ENCODE data around the gene KCNJ15.

DNA sequence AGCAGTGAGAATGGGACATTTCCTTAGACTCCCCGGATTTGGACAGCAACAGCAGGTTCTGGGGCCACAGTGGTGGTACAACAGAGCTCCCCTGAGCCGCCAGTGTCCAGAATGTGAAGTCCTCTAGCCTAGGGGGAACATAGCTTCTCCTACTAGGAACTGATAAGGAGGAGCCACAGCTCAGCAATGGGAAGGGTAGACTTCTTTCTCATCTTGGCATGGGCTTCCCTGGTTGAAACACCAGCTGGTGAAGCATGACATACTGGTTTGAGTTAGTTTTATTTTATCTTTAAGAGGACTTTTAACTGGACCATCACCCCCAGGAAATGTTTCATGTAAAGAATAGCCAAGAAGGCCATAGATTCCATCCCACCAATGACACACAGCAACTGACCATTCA, 68.4 kb downstream of the KCNJ15 start:
- TF ChIP-seq, protein P1, sequence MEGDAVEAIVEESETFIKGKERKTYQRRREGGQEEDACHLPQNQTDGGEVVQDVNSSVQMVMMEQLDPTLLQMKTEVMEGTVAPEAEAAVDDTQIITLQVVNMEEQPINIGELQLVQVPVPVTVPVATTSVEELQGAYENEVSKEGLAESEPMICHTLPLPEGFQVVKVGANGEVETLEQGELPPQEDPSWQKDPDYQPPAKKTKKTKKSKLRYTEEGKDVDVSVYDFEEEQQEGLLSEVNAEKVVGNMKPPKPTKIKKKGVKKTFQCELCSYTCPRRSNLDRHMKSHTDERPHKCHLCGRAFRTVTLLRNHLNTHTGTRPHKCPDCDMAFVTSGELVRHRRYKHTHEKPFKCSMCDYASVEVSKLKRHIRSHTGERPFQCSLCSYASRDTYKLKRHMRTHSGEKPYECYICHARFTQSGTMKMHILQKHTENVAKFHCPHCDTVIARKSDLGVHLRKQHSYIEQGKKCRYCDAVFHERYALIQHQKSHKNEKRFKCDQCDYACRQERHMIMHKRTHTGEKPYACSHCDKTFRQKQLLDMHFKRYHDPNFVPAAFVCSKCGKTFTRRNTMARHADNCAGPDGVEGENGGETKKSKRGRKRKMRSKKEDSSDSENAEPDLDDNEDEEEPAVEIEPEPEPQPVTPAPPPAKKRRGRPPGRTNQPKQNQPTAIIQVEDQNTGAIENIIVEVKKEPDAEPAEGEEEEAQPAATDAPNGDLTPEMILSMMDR (conservative IDR thresholded peaks at IDR 0.05; ENCODE audit: low read depth in 2 of 2) = no peak
- no peak for TF ChIP-seq POLR2AphosphoS5 (IDR thresholded peaks at IDR 0.05; ENCODE audit: low read depth)
- TF ChIP-seq, protein P2, sequence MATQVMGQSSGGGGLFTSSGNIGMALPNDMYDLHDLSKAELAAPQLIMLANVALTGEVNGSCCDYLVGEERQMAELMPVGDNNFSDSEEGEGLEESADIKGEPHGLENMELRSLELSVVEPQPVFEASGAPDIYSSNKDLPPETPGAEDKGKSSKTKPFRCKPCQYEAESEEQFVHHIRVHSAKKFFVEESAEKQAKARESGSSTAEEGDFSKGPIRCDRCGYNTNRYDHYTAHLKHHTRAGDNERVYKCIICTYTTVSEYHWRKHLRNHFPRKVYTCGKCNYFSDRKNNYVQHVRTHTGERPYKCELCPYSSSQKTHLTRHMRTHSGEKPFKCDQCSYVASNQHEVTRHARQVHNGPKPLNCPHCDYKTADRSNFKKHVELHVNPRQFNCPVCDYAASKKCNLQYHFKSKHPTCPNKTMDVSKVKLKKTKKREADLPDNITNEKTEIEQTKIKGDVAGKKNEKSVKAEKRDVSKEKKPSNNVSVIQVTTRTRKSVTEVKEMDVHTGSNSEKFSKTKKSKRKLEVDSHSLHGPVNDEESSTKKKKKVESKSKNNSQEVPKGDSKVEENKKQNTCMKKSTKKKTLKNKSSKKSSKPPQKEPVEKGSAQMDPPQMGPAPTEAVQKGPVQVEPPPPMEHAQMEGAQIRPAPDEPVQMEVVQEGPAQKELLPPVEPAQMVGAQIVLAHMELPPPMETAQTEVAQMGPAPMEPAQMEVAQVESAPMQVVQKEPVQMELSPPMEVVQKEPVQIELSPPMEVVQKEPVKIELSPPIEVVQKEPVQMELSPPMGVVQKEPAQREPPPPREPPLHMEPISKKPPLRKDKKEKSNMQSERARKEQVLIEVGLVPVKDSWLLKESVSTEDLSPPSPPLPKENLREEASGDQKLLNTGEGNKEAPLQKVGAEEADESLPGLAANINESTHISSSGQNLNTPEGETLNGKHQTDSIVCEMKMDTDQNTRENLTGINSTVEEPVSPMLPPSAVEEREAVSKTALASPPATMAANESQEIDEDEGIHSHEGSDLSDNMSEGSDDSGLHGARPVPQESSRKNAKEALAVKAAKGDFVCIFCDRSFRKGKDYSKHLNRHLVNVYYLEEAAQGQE (IDR thresholded peaks at IDR 0.05; ENCODE audit: unreplicated experiment) = no peak
- TF ChIP-seq EZH2 (IDR thresholded peaks at IDR 0.05; ENCODE audit: low read depth, unreplicated experiment) = no peak
- TF ChIP-seq, protein P3, sequence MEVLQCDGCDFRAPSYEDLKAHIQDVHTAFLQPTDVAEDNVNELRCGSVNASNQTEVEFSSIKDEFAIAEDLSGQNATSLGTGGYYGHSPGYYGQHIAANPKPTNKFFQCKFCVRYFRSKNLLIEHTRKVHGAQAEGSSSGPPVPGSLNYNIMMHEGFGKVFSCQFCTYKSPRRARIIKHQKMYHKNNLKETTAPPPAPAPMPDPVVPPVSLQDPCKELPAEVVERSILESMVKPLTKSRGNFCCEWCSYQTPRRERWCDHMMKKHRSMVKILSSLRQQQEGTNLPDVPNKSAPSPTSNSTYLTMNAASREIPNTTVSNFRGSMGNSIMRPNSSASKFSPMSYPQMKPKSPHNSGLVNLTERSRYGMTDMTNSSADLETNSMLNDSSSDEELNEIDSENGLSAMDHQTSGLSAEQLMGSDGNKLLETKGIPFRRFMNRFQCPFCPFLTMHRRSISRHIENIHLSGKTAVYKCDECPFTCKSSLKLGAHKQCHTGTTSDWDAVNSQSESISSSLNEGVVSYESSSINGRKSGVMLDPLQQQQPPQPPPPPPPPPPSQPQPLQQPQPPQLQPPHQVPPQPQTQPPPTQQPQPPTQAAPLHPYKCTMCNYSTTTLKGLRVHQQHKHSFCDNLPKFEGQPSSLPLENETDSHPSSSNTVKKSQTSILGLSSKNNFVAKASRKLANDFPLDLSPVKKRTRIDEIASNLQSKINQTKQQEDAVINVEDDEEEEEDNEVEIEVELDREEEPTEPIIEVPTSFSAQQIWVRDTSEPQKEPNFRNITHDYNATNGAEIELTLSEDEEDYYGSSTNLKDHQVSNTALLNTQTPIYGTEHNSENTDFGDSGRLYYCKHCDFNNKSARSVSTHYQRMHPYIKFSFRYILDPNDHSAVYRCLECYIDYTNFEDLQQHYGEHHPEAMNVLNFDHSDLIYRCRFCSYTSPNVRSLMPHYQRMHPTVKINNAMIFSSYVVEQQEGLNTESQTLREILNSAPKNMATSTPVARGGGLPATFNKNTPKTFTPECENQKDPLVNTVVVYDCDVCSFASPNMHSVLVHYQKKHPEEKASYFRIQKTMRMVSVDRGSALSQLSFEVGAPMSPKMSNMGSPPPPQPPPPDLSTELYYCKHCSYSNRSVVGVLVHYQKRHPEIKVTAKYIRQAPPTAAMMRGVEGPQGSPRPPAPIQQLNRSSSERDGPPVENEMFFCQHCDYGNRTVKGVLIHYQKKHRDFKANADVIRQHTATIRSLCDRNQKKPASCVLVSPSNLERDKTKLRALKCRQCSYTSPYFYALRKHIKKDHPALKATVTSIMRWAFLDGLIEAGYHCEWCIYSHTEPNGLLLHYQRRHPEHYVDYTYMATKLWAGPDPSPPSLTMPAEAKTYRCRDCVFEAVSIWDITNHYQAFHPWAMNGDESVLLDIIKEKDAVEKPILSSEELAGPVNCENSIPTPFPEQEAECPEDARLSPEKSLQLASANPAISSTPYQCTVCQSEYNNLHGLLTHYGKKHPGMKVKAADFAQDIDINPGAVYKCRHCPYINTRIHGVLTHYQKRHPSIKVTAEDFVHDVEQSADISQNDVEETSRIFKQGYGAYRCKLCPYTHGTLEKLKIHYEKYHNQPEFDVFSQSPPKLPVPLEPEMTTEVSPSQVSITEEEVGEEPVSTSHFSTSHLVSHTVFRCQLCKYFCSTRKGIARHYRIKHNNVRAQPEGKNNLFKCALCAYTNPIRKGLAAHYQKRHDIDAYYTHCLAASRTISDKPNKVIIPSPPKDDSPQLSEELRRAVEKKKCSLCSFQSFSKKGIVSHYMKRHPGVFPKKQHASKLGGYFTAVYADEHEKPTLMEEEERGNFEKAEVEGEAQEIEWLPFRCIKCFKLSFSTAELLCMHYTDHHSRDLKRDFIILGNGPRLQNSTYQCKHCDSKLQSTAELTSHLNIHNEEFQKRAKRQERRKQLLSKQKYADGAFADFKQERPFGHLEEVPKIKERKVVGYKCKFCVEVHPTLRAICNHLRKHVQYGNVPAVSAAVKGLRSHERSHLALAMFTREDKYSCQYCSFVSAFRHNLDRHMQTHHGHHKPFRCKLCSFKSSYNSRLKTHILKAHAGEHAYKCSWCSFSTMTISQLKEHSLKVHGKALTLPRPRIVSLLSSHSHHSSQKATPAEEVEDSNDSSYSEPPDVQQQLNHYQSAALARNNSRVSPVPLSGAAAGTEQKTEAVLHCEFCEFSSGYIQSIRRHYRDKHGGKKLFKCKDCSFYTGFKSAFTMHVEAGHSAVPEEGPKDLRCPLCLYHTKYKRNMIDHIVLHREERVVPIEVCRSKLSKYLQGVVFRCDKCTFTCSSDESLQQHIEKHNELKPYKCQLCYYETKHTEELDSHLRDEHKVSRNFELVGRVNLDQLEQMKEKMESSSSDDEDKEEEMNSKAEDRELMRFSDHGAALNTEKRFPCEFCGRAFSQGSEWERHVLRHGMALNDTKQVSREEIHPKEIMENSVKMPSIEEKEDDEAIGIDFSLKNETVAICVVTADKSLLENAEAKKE (CRISPR knock-in tag; IDR thresholded peaks at IDR 0.05) = no peak
- TF ChIP-seq EZH2phosphoT487 (IDR thresholded peaks at IDR 0.05; ENCODE audit: unreplicated experiment) = no peak
- no peak for TF ChIP-seq JUNB (IDR thresholded peaks at IDR 0.05; ENCODE audit: unreplicated experiment)
- TF ChIP-seq, protein P4, sequence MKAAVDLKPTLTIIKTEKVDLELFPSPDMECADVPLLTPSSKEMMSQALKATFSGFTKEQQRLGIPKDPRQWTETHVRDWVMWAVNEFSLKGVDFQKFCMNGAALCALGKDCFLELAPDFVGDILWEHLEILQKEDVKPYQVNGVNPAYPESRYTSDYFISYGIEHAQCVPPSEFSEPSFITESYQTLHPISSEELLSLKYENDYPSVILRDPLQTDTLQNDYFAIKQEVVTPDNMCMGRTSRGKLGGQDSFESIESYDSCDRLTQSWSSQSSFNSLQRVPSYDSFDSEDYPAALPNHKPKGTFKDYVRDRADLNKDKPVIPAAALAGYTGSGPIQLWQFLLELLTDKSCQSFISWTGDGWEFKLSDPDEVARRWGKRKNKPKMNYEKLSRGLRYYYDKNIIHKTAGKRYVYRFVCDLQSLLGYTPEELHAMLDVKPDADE (IDR thresholded peaks at IDR 0.05) = no peak
- no peak for TF ChIP-seq ZNF331 (CRISPR knock-in tag; IDR thresholded peaks at IDR 0.05; ENCODE audit: low read depth)
- TF ChIP-seq STAT1 (IDR thresholded peaks at IDR 0.05; ENCODE audit: unreplicated experiment) = no peak
- no peak for TF ChIP-seq CREB1 (CRISPR knock-in tag; IDR thresholded peaks at IDR 0.05; ENCODE audit: low read depth)

Measured in GM23338 (cell line).